22Rv1 (cell line): ENCODE measurements around the gene TMEM255B.

Experiments used
- ZFX ChIP-seq: fragments of 450-650 bp; IDR thresholded peaks from 2 replicates; pipeline ENCODE4 v1.6.1; 2017; ENCODE audit warnings: antibody characterized with exemption, borderline replicate concordance
- TF ChIP-seq, protein P1 (sequence below): fragments of 450-650 bp; IDR thresholded peaks from 2 replicates; pipeline ENCODE4 v1.5.1; 2017; ENCODE audit warnings: mild to moderate bottlenecking

DNA sequence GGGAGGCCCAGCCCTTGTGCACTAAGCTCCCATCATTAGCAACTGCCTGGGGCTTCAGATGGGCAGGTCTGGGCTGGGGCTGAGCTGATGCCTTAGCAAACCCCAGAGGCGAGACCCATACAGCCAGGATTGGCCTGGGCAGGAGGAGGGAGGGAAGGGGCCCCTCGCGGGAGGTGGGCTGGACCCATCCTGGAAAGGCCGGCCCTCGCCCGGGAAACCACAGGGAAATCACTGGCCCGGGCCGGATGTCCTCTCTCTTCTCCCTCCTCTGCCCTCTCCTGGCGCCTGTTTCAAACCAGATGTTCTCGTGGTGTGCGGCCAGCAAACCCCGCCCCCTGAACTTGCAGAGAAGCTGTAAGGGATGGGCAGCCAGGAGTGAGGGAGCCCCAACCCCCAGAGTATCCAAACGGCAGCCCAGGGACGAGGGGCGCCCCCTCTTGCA is 43.1 kb downstream of the TMEM255B start:
- TF ChIP-seq, protein P1, sequence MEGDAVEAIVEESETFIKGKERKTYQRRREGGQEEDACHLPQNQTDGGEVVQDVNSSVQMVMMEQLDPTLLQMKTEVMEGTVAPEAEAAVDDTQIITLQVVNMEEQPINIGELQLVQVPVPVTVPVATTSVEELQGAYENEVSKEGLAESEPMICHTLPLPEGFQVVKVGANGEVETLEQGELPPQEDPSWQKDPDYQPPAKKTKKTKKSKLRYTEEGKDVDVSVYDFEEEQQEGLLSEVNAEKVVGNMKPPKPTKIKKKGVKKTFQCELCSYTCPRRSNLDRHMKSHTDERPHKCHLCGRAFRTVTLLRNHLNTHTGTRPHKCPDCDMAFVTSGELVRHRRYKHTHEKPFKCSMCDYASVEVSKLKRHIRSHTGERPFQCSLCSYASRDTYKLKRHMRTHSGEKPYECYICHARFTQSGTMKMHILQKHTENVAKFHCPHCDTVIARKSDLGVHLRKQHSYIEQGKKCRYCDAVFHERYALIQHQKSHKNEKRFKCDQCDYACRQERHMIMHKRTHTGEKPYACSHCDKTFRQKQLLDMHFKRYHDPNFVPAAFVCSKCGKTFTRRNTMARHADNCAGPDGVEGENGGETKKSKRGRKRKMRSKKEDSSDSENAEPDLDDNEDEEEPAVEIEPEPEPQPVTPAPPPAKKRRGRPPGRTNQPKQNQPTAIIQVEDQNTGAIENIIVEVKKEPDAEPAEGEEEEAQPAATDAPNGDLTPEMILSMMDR: no peak
- TF ChIP-seq ZFX: no peak
